Liver (tissue), 9 donors: ENCODE data around the gene MEX3B. TPM values are rescaled to one million over a fixed set of nuclear protein-coding genes. Genes with fewer than 3 reads are reported as not detected.

Experiments
- DNase-seq: peaks from one replicate; pipeline ENCODE4 v3.0.0-alpha.2; 2017; ENCODE audit warnings: low spot score
- H3K27ac ChIP-seq, 2 donors: one replicate each; pipeline ENCODE4 v1.7.0; 2013; ENCODE audit warnings: inconsistent platforms in 2 of 2, low read length in 2 of 2, control low read depth in 1 of 2, low read depth in 1 of 2, mild to moderate bottlenecking in 1 of 2
- H3K27me3 ChIP-seq, 4 donors: one replicate each; pipeline versions ENCODE4 v1.6.1 to v1.7.0; 2013; ENCODE audit warnings: low read length in 3 of 4, inconsistent platforms in 1 of 4, mild to moderate bottlenecking in 1 of 4, moderate library complexity in 1 of 4; ENCODE audit not compliant: control insufficient read depth in 4 of 4, insufficient read depth in 4 of 4
- H3K36me3 ChIP-seq, 4 donors: one replicate each; pipeline versions ENCODE4 v1.6.1 to v1.7.0; 2013; ENCODE audit warnings: low read length in 3 of 4, mild to moderate bottlenecking in 3 of 4, low read depth in 1 of 4, moderate library complexity in 1 of 4; ENCODE audit not compliant: control insufficient read depth in 4 of 4, insufficient read depth in 3 of 4
- H3K4me1 ChIP-seq, 4 donors: one replicate each; pipeline versions ENCODE4 v1.6.1 to v1.7.0; 2013; ENCODE audit warnings: low read length in 3 of 4, mild to moderate bottlenecking in 3 of 4, moderate library complexity in 1 of 4; ENCODE audit not compliant: control insufficient read depth in 4 of 4, insufficient read depth in 4 of 4
- H3K4me3 ChIP-seq, 3 donors: one replicate each; pipeline versions ENCODE4 v1.6.1 to v1.7.0; 2013; ENCODE audit warnings: low read length in 3 of 3, control low read depth in 1 of 3, low read depth in 1 of 3, mild to moderate bottlenecking in 1 of 3
- H3K9ac ChIP-seq, 2 donors: one replicate each; pipeline ENCODE4 v1.7.0; 2013; ENCODE audit warnings: low read length in 2 of 2, mild to moderate bottlenecking in 2 of 2, moderate library complexity in 2 of 2, control low read depth in 1 of 2, low read depth in 1 of 2
- H3K9me3 ChIP-seq, 4 donors: one replicate each; pipeline versions ENCODE4 v1.6.1 to v1.7.0; 2013; ENCODE audit warnings: low read length in 3 of 4; ENCODE audit not compliant: control insufficient read depth in 4 of 4
- ATF3 ChIP-seq: IDR thresholded peaks from 2 replicates; pipeline ENCODE4 v1.6.1; 2016; ENCODE audit warnings: antibody characterized with exemption
- EGR1 ChIP-seq, 2 donors: IDR thresholded peaks; 2 replicates each; pipeline ENCODE4 v1.6.1; 2016 to 2018; ENCODE audit warnings: antibody characterized with exemption in 2 of 2, low read depth in 2 of 2
- FOXA1 ChIP-seq: IDR thresholded peaks from 2 replicates; pipeline ENCODE4 v1.6.1; 2016; ENCODE audit warnings: antibody characterized with exemption
- FOXA2 ChIP-seq: IDR thresholded peaks from 2 replicates; pipeline ENCODE4 v1.6.1; 2016; ENCODE audit warnings: antibody characterized with exemption
- HNF4G ChIP-seq: IDR thresholded peaks from 2 replicates; pipeline ENCODE4 v1.6.1; 2016; ENCODE audit warnings: antibody characterized with exemption
- MAX ChIP-seq: IDR thresholded peaks from 2 replicates; pipeline ENCODE4 v1.6.1; 2016; ENCODE audit warnings: antibody characterized with exemption
- NR2F2 ChIP-seq: IDR thresholded peaks from 2 replicates; pipeline ENCODE4 v1.6.1; 2016; ENCODE audit warnings: antibody characterized with exemption
- RXRA ChIP-seq, 2 donors: IDR thresholded peaks; 2 replicates each; pipeline ENCODE4 v1.6.1; 2017 to 2018; ENCODE audit warnings: antibody characterized with exemption in 2 of 2, mild to moderate bottlenecking in 1 of 2
- TAF1 ChIP-seq: conservative IDR thresholded peaks from 2 replicates; pipeline ENCODE4 v1.6.1; 2016; ENCODE audit warnings: antibody characterized with exemption, mild to moderate bottlenecking
- YY1 ChIP-seq: IDR thresholded peaks from 2 replicates; pipeline ENCODE4 v1.6.1; 2016; ENCODE audit warnings: antibody characterized with exemption, mild to moderate bottlenecking
- WGBS: extraction: QIAGEN DNeasy Blood & Tissue Kit; methylation state at CpG from one replicate; pipeline ENCODE4 v1.1.7; 2013; 5-methylcytosine and 5-hydroxymethylcytosine counted together
- polyA plus RNA-seq, 2 donors: library from polyadenylated mRNA; stranded (reverse) in 1 of 2; unstranded in 1 of 2; fragments of 200-250 nt in 1 of 2; fragments of >200 nt in 1 of 2; fragmentation: Nextera tagmentation in 1 of 2; extraction: Ambion mirVana in 1 of 2; gene quantifications; one replicate each; pipeline versions ENCODE4 v1.2.1 to v1.2.3, GENCODE V29; 2013 to 2015
- total RNA-seq, 2 donors: library from RNA; depleted of rRNA; stranded (reverse); fragments of >200 nt; gene quantifications; one replicate each; pipeline ENCODE4 v1.2.3, GENCODE V29; 2014
- TF ChIP-seq, protein P1 (sequence below): fragments of 150-350 bp; IDR thresholded peaks from 2 replicates; pipeline ENCODE4 v1.5.1; 2017; ENCODE audit warnings: improper control_type of control experiment, low read depth, low read length; ENCODE audit not compliant: missing input control
- donor health status: healthy.
- donor health status: healthy.
- donor health status: healthy.
- donor health status: healthy.
- donor health status: healthy.

The MEX3B gene
- total and polyA plus RNA-seq, 4 donors = 0.33 to 1.4 (median 0.89) TPM; not detected in 1

- no peaks in the 10 kb centered on the region for H3K36me3 ChIP-seq
- H3K9ac ChIP-seq = no peak overlapping the region
- TF ChIP-seq YY1 = no peak
- TF ChIP-seq ATF3 = no peak
- no peak overlapping the region for H3K4me3 ChIP-seq
- no peak overlapping the region for H3K27ac ChIP-seq
- DNase-seq = no peak
- no peaks in the 10 kb centered on the region for H3K9me3 ChIP-seq
- WGBS = 62% methylated on average over 47 of the region's 47 CpGs
- peaks cover 10 to 32% (median 21%) of the 10 kb centered on the region in 4 donors for H3K4me1 ChIP-seq
- H3K27me3 ChIP-seq = peaks cover 0 to 3% (median 3%) of the 10 kb centered on the region in 4 donors
Observed at GRCh38 chr15:82043130-82043673, 2.6 kb downstream of the MEX3B start.

DNA sequence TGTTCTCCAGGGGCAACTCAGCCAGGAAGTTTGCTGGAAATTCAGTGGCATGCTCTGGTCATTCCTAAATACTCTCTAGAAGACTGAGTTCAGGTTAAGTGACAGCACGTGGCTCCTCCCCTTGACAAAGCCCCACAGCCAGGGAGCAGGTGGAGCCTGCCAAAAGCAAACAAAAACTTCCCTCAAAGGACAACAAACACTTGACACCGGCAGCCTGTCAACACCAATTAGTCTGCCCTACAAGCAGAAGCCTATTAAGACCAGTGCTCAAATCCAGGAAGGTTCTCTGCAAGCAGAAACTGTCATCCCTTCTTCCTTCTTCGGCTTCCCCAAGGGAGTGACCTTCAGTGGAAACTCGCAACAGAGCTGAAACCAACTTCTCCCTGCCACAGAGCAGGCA lies 5.0 kb downstream of the MEX3B start:
- TF ChIP-seq MAX (peak; percentile 19), NR2F2 (no peak)
- DNase-seq = no peak
- Histone ChIP-seq H3K36me3 (no peaks in the 10 kb centered on the region), H3K9me3 (peaks cover 0 to 4% (median 0%) of the 10 kb centered on the region in 4 donors), H3K4me1 (peaks cover 6 to 18% (median 14%) of the 10 kb centered on the region in 4 donors), H3K27ac (no peak overlapping the region), H3K4me3 (no peak overlapping the region), H3K27me3 (peaks cover 0 to 8% (median 3%) of the 10 kb centered on the region in 4 donors), H3K9ac (no peak overlapping the region)
- 46% methylated on average over 4 of the region's 4 CpGs for whole genome bisulfite sequencing

DNA sequence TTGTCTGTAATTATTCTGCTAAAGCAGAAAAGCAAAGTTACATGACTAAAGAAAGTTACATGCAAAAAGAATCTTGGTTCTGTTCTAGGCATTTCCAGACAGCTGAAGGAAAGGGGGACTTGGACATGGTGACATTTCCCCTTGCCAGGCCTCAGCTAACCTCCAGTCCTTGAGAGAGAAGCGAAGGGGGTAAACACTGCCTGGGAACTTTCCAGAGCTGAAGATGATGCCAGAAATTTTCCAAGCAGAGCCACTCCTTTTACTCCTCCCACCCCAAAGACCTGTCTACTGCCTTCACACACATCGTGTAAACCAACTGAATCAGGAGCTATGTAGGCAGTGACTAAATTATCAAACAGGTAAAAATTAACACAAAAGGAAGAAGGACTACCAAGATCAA lies 5.4 kb downstream of the MEX3B start:
- H3K27me3 ChIP-seq = peaks cover 0 to 8% (median 3%) of the 10 kb centered on the region in 4 donors
- no peak overlapping the region for H3K9ac ChIP-seq
- H3K4me3 ChIP-seq = no peak overlapping the region
- peaks cover 0 to 4% (median 0%) of the 10 kb centered on the region in 4 donors for H3K9me3 ChIP-seq
- 47% methylated on average over 2 of the region's 2 CpGs for WGBS
- DNase-seq = no peak
- no peaks in the 10 kb centered on the region for H3K36me3 ChIP-seq
- TF ChIP-seq RXRA (IDR thresholded peaks at IDR 0.05) (no peak), EGR1 (IDR thresholded peaks at IDR 0.05; ENCODE audit: low read depth in 2 of 2) (no peak), ATF3 (no peak), HNF4G (no peak), TAF1 (no peak), MAX (no peak), FOXA1 (no peak), FOXA2 (no peak)
- TF ChIP-seq, protein P1, sequence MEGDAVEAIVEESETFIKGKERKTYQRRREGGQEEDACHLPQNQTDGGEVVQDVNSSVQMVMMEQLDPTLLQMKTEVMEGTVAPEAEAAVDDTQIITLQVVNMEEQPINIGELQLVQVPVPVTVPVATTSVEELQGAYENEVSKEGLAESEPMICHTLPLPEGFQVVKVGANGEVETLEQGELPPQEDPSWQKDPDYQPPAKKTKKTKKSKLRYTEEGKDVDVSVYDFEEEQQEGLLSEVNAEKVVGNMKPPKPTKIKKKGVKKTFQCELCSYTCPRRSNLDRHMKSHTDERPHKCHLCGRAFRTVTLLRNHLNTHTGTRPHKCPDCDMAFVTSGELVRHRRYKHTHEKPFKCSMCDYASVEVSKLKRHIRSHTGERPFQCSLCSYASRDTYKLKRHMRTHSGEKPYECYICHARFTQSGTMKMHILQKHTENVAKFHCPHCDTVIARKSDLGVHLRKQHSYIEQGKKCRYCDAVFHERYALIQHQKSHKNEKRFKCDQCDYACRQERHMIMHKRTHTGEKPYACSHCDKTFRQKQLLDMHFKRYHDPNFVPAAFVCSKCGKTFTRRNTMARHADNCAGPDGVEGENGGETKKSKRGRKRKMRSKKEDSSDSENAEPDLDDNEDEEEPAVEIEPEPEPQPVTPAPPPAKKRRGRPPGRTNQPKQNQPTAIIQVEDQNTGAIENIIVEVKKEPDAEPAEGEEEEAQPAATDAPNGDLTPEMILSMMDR = no peak
- peaks cover 3 to 14% (median 11%) of the 10 kb centered on the region in 4 donors for H3K4me1 ChIP-seq
- no peak overlapping the region for H3K27ac ChIP-seq
